Measurements from ENCODE around the gene CDH18. TPM values are rescaled to one million over a fixed set of nuclear protein-coding genes. Genes with fewer than 3 reads are reported as not detected.

The CDH18 gene
- total and polyA plus RNA-seq, 2 of the 13 experiments (the other 11 are each of a cell fraction or from before 2014, with no cell fraction given), result not detected

DNA sequence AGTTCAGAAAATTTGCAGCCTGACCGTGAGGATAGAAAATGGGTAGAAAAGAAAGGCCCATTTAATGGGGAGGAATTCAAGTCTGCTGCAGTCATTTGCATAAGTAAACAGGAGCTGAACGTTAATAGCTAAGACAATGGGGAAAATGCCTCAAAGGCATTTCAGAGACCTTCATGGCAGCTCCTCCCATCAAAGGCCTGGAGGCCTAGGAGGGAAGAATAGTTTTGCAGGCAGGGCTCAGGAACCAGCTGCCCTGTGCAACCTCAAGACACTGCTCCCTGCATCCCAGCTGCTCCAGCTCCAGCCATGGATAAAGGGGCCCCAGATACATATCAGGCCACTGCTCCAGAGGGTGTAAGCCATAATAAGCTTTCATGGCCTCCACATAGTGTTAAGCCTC is 32.2 kb upstream of the CDH18 start (continued):
- TF ChIP-seq, protein P1, sequence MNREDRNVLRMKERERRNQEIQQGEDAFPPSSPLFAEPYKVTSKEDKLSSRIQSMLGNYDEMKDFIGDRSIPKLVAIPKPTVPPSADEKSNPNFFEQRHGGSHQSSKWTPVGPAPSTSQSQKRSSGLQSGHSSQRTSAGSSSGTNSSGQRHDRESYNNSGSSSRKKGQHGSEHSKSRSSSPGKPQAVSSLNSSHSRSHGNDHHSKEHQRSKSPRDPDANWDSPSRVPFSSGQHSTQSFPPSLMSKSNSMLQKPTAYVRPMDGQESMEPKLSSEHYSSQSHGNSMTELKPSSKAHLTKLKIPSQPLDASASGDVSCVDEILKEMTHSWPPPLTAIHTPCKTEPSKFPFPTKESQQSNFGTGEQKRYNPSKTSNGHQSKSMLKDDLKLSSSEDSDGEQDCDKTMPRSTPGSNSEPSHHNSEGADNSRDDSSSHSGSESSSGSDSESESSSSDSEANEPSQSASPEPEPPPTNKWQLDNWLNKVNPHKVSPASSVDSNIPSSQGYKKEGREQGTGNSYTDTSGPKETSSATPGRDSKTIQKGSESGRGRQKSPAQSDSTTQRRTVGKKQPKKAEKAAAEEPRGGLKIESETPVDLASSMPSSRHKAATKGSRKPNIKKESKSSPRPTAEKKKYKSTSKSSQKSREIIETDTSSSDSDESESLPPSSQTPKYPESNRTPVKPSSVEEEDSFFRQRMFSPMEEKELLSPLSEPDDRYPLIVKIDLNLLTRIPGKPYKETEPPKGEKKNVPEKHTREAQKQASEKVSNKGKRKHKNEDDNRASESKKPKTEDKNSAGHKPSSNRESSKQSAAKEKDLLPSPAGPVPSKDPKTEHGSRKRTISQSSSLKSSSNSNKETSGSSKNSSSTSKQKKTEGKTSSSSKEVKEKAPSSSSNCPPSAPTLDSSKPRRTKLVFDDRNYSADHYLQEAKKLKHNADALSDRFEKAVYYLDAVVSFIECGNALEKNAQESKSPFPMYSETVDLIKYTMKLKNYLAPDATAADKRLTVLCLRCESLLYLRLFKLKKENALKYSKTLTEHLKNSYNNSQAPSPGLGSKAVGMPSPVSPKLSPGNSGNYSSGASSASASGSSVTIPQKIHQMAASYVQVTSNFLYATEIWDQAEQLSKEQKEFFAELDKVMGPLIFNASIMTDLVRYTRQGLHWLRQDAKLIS (CRISPR knock-in tag; IDR thresholded peaks at IDR 0.05), result no peak
- no peak for TF ChIP-seq ZNF446 (CRISPR knock-in tag; IDR thresholded peaks at IDR 0.05)
- TF ChIP-seq, protein P2, sequence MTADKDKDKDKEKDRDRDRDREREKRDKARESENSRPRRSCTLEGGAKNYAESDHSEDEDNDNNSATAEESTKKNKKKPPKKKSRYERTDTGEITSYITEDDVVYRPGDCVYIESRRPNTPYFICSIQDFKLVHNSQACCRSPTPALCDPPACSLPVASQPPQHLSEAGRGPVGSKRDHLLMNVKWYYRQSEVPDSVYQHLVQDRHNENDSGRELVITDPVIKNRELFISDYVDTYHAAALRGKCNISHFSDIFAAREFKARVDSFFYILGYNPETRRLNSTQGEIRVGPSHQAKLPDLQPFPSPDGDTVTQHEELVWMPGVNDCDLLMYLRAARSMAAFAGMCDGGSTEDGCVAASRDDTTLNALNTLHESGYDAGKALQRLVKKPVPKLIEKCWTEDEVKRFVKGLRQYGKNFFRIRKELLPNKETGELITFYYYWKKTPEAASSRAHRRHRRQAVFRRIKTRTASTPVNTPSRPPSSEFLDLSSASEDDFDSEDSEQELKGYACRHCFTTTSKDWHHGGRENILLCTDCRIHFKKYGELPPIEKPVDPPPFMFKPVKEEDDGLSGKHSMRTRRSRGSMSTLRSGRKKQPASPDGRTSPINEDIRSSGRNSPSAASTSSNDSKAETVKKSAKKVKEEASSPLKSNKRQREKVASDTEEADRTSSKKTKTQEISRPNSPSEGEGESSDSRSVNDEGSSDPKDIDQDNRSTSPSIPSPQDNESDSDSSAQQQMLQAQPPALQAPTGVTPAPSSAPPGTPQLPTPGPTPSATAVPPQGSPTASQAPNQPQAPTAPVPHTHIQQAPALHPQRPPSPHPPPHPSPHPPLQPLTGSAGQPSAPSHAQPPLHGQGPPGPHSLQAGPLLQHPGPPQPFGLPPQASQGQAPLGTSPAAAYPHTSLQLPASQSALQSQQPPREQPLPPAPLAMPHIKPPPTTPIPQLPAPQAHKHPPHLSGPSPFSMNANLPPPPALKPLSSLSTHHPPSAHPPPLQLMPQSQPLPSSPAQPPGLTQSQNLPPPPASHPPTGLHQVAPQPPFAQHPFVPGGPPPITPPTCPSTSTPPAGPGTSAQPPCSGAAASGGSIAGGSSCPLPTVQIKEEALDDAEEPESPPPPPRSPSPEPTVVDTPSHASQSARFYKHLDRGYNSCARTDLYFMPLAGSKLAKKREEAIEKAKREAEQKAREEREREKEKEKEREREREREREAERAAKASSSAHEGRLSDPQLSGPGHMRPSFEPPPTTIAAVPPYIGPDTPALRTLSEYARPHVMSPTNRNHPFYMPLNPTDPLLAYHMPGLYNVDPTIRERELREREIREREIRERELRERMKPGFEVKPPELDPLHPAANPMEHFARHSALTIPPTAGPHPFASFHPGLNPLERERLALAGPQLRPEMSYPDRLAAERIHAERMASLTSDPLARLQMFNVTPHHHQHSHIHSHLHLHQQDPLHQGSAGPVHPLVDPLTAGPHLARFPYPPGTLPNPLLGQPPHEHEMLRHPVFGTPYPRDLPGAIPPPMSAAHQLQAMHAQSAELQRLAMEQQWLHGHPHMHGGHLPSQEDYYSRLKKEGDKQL (CRISPR knock-in tag; IDR thresholded peaks at IDR 0.05; ENCODE audit: low read depth), result no peak
- TF ChIP-seq NFKBIZ (CRISPR knock-in tag; IDR thresholded peaks at IDR 0.05), result no peak
- TF ChIP-seq NFIC (IDR thresholded peaks at IDR 0.05; ENCODE audit: low read length), result no peak
- TF ChIP-seq DNMT1 (CRISPR knock-in tag; IDR thresholded peaks at IDR 0.05), result no peak
- TF ChIP-seq POLR2AphosphoS5 (IDR thresholded peaks at IDR 0.05; ENCODE audit: low read depth, low read length), result no peak
- TF ChIP-seq ZNF644 (CRISPR knock-in tag; IDR thresholded peaks at IDR 0.05; ENCODE audit: low read depth), result no peak
